Tibial nerve (tissue), 4 donors: Measurements from ENCODE around the gene MBD1. TPM values are rescaled to one million over a fixed set of nuclear protein-coding genes. Genes with fewer than 3 reads are reported as not detected.

Experiments used
- DNase-seq, 2 donors: peaks; one replicate each; pipeline ENCODE4 v3.0.0-alpha.2; 2019; ENCODE audit warnings: low spot score in 2 of 2
- H3K27ac ChIP-seq, 4 donors: fragments of 200-600 bp; sonication (generic) in 3 of 4; one replicate each; pipeline ENCODE4 v1.5.1; 2017 to 2019; ENCODE audit warnings: mild to moderate bottlenecking in 1 of 4
- H3K27me3 ChIP-seq, 2 donors: fragments of 200-600 bp; sonication (generic) in 1 of 2; one replicate each; pipeline versions ENCODE4 v1.5.1 to v1.6.0; 2017 to 2019
- H3K36me3 ChIP-seq, 3 donors: fragments of 200-600 bp; sonication (generic); one replicate each; pipeline ENCODE4 v1.5.1; 2018 to 2019
- H3K4me1 ChIP-seq, 4 donors: fragments of 200-600 bp; sonication (generic) in 3 of 4; one replicate each; pipeline ENCODE4 v1.5.1; 2017 to 2019
- H3K4me3 ChIP-seq, 4 donors: fragments of 200-600 bp; sonication (generic) in 3 of 4; one replicate each; pipeline ENCODE4 v1.5.1; 2017 to 2019; ENCODE audit warnings: mild to moderate bottlenecking in 1 of 4, moderate library complexity in 1 of 4
- H3K9me3 ChIP-seq, 4 donors: fragments of 200-600 bp; sonication (generic) in 3 of 4; one replicate each; pipeline ENCODE4 v1.5.1; 2017 to 2019
- EP300 ChIP-seq, 2 donors: sonication (generic); formaldehyde crosslinking; IDR thresholded peaks; one replicate each; pipeline ENCODE4 v1.6.1; 2017; ENCODE audit warnings: antibody characterized with exemption in 2 of 2, mild to moderate bottlenecking in 1 of 2
- POLR2A ChIP-seq, 2 donors: fragments of 450-650 bp; IDR thresholded peaks; one replicate each; pipeline ENCODE4 v1.6.1; 2017; ENCODE audit warnings: antibody characterized with exemption in 2 of 2, mild to moderate bottlenecking in 2 of 2, moderate library complexity in 2 of 2
- WGBS, 2 donors: methylation state at CpG; one replicate each; pipeline ENCODE4 v1.1.5; 2018; 5-methylcytosine and 5-hydroxymethylcytosine counted together
- total RNA-seq, 4 donors: library from RNA; depleted of rRNA; stranded (reverse); fragments of >200 nt; gene quantifications; one replicate each; pipeline ENCODE4 v1.1.0, GENCODE V29; 2016
- TF ChIP-seq, protein P1 (sequence below), 5 experiments: fragments of 200-600 bp in 3 of 5; fragments of 450-650 bp in 2 of 5; sonication (generic) in 3 of 5; IDR thresholded peaks; one replicate each; pipeline ENCODE4 v1.5.1; 2016 to 2019; ENCODE audit warnings: antibody characterized with exemption in 5 of 5, mild to moderate bottlenecking in 3 of 5, moderate library complexity in 2 of 5

MBD1 gene
- total RNA-seq, 4 donors from 2014 or later = 69.3 to 103 (median 85.7) TPM

DNA sequence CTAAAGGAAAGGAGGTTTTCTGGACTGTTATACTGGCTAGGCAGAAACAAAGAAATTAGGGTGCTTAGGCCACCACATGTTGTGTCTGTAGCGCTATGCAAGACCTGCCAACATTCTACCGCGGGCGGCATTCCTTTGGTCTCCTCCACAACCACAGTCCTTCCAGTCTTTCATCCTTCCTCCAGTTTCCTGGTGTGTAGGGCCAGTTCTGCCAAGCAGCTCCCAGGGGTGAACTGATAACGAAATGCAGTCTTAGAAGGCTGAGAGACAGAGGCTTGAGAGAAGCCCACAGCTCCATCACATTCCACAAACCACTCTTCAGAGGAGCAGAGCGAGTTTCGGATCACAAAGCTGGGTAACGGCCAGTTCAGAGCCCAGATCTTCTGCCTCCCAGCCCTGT is 25.6 kb upstream of the MBD1 start:
- Histone ChIP-seq H3K27ac (no peak overlapping the region), H3K9me3 (no peaks in the 10 kb centered on the region), H3K4me3 (peak overlapping the region in 3 of 4 donors; percentile 24 to 54 (median 44)), H3K36me3 (no peaks in the 10 kb centered on the region), H3K4me1 (peaks cover 0 to 18% (median 3%) of the 10 kb centered on the region in 4 donors), H3K27me3 (peaks cover 0 to 11% of the 10 kb centered on the region in 2 donors)
- DNase-seq = no peak
- 63 to 74% methylated on average over 8 of the region's 8 CpGs for WGBS, 2 donors
- TF ChIP-seq EP300 (IDR thresholded peaks at IDR 0.05) (no peak), POLR2A (IDR thresholded peaks at IDR 0.05) (no peak)
- TF ChIP-seq, protein P1, sequence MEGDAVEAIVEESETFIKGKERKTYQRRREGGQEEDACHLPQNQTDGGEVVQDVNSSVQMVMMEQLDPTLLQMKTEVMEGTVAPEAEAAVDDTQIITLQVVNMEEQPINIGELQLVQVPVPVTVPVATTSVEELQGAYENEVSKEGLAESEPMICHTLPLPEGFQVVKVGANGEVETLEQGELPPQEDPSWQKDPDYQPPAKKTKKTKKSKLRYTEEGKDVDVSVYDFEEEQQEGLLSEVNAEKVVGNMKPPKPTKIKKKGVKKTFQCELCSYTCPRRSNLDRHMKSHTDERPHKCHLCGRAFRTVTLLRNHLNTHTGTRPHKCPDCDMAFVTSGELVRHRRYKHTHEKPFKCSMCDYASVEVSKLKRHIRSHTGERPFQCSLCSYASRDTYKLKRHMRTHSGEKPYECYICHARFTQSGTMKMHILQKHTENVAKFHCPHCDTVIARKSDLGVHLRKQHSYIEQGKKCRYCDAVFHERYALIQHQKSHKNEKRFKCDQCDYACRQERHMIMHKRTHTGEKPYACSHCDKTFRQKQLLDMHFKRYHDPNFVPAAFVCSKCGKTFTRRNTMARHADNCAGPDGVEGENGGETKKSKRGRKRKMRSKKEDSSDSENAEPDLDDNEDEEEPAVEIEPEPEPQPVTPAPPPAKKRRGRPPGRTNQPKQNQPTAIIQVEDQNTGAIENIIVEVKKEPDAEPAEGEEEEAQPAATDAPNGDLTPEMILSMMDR (IDR thresholded peaks at IDR 0.05) = no peak

DNA sequence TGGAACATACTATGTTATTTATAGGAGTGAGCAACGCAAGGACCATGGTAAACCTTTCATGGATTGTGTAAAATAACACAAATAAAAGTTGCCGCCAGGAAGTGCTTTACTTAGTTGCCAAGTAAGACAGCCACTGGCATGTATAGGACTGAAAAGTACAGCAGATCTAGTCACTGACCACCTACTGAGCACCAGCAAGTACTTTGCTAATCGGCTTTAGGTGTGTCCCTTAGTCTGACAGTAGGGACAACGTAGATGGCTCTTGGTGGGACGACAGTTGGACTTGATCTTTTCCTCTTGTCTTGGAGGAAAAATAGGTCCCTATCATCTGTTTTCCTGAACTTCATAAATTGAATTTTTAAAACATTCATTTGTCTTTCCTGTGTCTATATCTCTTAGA is 19.8 kb upstream of the MBD1 start:
- H3K36me3 ChIP-seq = no peaks in the 10 kb centered on the region
- TF ChIP-seq POLR2A (IDR thresholded peaks at IDR 0.05) (no peak), EP300 (IDR thresholded peaks at IDR 0.05) (no peak)
- TF ChIP-seq, protein P1 (IDR thresholded peaks at IDR 0.05) = no peak
- peaks cover 0 to 14% (median 4%) of the 10 kb centered on the region in 4 donors for H3K4me1 ChIP-seq
- H3K27ac ChIP-seq = no peak overlapping the region
- no peaks in the 10 kb centered on the region for H3K9me3 ChIP-seq
- H3K4me3 ChIP-seq = no peak overlapping the region
- 58 to 62% methylated on average over 5 of the region's 5 CpGs for WGBS, 2 donors
- DNase-seq = no peak
- H3K27me3 ChIP-seq = peaks cover 0 to 28% of the 10 kb centered on the region in 2 donors

- 62 to 70% methylated on average over 7 of the region's 7 CpGs for WGBS, 2 donors
- no peak for DNase-seq
- Histone ChIP-seq H3K4me1 (peaks cover 0 to 14% (median 4%) of the 10 kb centered on the region in 4 donors), H3K9me3 (no peaks in the 10 kb centered on the region), H3K36me3 (no peaks in the 10 kb centered on the region), H3K27ac (no peak overlapping the region), H3K27me3 (peaks cover 0 to 28% of the 10 kb centered on the region in 2 donors), H3K4me3 (no peak overlapping the region)
- TF ChIP-seq POLR2A (IDR thresholded peaks at IDR 0.05) = no peak
- TF ChIP-seq EP300 (IDR thresholded peaks at IDR 0.05) = no peak
- TF ChIP-seq, protein P1 (IDR thresholded peaks at IDR 0.05) = no peak
Observed at GRCh38 chr18:50299626-50300388, 18.5 kb upstream of the MBD1 start.

DNA sequence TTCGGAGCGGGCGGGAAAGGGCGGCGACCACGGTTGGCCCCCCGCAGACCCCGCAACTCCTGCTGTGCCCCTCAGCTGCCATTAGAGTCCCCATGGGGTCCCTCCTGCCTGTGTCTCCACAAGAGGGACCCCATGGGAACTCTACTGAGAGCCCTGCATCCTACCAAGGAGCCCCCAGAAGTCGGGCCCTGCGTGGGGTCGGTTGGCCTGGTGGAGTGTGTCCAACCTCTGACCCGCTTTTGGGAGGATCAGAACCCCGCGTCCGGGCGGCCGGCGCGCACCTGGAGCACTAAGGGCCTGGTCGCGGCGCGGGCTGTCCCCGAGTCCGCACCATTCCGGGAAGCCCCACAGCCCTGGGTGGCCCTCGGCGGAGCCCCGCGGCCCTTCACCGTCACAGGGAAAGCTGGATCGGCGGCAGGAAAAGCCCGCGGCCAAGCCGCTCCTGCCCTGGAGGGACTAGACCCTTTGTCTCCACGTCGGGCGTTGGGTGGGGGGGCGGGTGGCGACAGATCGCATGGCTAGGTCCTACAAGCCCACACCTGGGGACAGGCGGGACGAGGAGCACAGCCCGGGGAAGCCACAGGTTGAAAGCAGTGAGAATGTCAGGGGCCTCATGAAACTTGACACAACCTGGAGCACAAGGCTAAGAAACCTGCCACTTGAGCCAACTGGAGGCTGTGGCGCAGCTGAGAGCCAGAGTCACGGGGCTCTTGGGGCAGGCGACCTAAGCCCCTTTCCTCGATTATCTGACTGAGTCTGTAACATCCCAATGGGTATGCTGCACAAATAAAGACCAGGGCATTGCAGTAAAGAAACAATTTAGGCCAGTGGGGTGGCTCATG is 17.3 kb upstream of the MBD1 start:
- Histone ChIP-seq H3K4me3 (peak overlapping the region; percentile 19 to 53 (median 26)), H3K27me3 (peaks cover 0 to 20% of the 10 kb centered on the region in 2 donors), H3K4me1 (peaks cover 0 to 14% (median 4%) of the 10 kb centered on the region in 4 donors), H3K36me3 (no peaks in the 10 kb centered on the region), H3K27ac (no peak overlapping the region), H3K9me3 (no peaks in the 10 kb centered on the region)
- no peak for DNase-seq
- WGBS, 2 donors = 31 to 33% methylated on average over 26 to 33 of the region's 49 CpGs
- TF ChIP-seq, protein P1 (IDR thresholded peaks at IDR 0.05) = no peak
- TF ChIP-seq EP300 (IDR thresholded peaks at IDR 0.05) (no peak), POLR2A (IDR thresholded peaks at IDR 0.05) (no peak)
